ENCODE data around the gene KCNH6.

The KCNH6 gene

DNA sequence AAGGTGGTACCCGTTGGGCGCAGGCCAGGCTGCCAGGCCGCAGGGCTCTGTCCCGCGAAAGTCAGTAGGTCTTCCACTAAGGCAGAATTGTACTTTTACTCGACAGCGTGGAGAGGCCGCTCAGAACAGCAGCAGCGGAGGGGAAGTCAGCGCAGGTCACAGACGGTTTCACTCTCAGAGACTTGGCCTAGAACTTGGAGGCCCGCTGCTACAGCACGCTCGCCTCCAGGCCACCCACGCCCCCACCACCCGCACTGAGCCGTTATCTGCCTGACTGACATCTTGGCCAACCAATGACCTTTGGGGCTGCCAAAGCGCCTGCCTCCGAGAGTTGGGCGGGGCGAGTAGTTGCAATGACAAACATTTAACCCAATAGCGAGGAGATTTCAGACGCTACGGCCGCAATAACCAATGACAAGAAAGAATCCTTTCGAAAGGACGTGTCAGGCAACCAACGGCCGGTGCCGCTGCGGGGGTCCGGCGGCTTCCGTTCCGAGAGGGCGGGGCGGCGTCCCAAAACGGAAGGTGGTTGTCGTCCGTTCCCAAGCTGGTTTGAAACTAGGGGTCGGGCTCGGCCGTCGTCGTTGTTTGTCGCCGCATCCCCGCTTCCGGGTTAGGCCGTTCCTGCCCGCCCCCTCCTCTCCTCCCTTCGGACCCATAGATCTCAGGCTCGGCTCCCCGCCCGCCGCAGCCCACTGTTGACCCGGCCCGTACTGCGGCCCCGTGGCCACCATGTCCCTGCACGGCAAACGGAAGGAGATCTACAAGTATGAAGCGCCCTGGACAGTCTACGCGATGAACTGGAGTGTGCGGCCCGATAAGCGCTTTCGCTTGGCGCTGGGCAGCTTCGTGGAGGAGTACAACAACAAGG lies 27.0 kb downstream of the KCNH6 start, which contains the start of gene DCAF7:
DCAF7 (plus strand) TSS at position 532 of the 871 bp plus-strand sequence; CDS start at position 733, 201 bp downstream.
- peaks cover 44% of the 10 kb centered on the region for H3K4me1 ChIP-seq
- H3K36me3 ChIP-seq, result peaks cover 18% of the 10 kb centered on the region
- H4K20me1 ChIP-seq, result peaks cover 46% of the 10 kb centered on the region
- no peaks in the 10 kb centered on the region for H3K27me3 ChIP-seq
- peak within 1 kb of the TSS; percentile 97 for H3K4me3 ChIP-seq
- TF ChIP-seq Cebpa-rat (IDR thresholded peaks at IDR 0.05), result no peak
- H3K27ac ChIP-seq, result peak within 1 kb of the TSS; percentile 96
- H3K9ac ChIP-seq, result peak within 1 kb of the TSS; percentile 98
- H3K4me2 ChIP-seq, result peak within 1 kb of the TSS; percentile 96
- no peaks in the 10 kb centered on the region for H3K9me3 ChIP-seq

DNA sequence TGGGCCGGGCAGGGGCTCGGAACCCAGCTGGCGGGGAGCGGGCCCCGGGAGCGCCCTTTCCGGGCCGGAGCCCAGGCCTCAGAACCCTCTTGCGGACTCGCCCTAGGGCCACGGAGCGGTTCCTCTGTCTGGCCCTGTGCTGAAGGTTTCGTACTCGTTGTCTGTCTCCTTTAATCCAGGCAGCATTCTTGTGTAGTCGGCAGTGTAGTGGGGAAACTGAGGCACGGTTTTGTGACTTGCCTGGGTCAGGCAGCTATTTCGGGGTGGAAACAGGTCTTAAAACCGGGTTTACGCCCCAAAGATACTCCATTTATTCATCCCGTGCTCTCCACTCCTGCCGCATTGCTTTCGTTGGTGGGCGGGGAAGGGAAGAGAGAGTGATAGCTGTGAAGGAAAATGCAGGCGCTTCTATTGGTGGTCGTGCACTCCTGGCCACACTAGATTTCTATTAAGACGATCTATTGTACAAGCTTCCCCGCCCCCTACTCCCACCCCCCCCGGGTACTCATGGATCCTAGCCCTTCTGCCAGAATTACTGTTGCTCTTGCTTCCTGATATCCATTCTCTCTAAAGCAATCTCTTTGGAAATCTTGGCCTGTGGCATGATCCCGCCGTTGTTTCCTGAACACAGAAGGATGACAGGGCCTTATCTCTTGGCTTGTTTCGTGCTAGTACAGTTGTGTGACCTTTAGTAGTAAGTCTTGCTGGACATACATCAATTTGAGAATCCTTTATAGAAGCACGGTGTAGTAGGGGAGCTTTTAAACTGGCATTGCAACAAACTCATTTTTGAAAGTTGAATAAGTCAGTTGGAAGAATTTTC lies 27.9 kb downstream of the KCNH6 start:
- Histone ChIP-seq H3K4me3 (peak overlapping the region; percentile 97), H4K20me1 (peaks cover 55% of the 10 kb centered on the region), H3K27ac (peak overlapping the region; percentile 96), H3K9ac (peak overlapping the region; percentile 98), H3K27me3 (no peaks in the 10 kb centered on the region), H3K9me3 (no peaks in the 10 kb centered on the region), H3K4me1 (peaks cover 45% of the 10 kb centered on the region), H3K36me3 (peaks cover 27% of the 10 kb centered on the region), H3K4me2 (peak overlapping the region; percentile 96)
- no peak for TF ChIP-seq Cebpa-rat (IDR thresholded peaks at IDR 0.05)

- 0 out of 2 replicates have a peak overlapping the region, but pooled peaks have one; percentile 35 for H3K27ac ChIP-seq
- peaks cover 39% of the 10 kb centered on the region for H3K36me3 ChIP-seq
- TF ChIP-seq Cebpa-rat (IDR thresholded peaks at IDR 0.05), result no peak
- H3K27me3 ChIP-seq, result no peaks in the 10 kb centered on the region
- H3K4me1 ChIP-seq, result peaks cover 45% of the 10 kb centered on the region
- H3K4me2 ChIP-seq, result peak overlapping the region; percentile 96
- no peaks in the 10 kb centered on the region for H3K9me3 ChIP-seq
- peak overlapping the region; percentile 98 for H3K9ac ChIP-seq
- peak overlapping the region; percentile 97 for H3K4me3 ChIP-seq
- peaks cover 67% of the 10 kb centered on the region for H4K20me1 ChIP-seq
Measured at GRCh38 chr17:63552211-63552610, 29.1 kb downstream of the KCNH6 start.

DNA sequence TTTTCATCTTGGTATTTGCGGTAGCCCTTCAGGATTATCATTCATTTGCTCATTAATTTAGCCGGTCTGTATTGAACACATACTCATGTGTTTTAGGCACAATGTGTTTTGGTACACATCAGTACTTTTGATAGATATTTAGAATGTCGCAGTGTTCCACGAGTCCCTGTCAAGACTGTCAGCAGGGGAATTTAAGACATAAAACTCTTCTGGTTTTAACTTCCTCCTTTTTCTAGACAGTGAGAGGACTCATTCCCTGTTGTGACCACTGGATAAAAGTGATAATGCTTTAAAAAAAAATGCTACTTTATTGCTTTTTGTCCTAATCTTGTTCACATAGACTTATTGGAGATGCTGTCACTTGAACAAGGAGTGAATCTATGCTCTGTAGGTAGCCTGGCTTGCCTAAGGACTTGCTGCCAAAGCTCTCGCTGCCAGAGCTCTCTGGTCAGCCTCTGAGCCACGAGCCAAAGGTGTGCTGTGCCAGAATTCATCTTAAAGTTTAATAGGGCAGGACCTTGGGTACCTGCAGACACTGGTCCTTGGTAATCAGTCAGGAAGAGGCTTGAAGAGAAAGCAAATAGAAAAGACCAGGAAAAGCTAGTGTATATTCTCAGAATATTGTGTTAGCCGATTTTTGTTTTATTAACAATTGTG lies 32.5 kb downstream of the KCNH6 start:
- Histone ChIP-seq H4K20me1 (peaks cover 99% of the 10 kb centered on the region), H3K4me3 (no peak overlapping the region), H3K27me3 (no peaks in the 10 kb centered on the region), H3K4me1 (peaks cover 34% of the 10 kb centered on the region), H3K36me3 (peaks cover 45% of the 10 kb centered on the region), H3K27ac (no peak overlapping the region), H3K4me2 (no peak overlapping the region), H3K9me3 (no peaks in the 10 kb centered on the region), H3K9ac (no peak overlapping the region)
- TF ChIP-seq Cebpa-rat (IDR thresholded peaks at IDR 0.05), result no peak

DNA sequence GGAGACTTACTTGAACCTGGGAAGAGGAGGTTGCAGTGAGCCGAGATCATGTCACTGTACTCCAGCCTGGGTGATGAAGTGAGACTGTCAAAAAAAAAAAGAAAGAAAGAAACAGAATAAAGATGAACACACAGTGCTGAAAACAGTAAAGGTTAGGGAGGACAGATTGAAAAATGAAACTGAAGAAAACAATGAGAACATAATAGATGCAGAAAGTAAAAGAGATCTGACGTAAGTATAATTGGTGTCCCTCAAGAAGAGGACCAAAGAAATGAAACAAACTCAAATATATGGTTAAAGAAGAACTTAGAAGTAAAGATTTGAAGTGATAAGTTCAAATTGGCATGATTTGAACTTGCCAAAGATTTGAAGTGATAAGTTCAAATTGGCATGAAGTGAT lies 34.3 kb downstream of the KCNH6 start:
- no peak for TF ChIP-seq Cebpa-rat (IDR thresholded peaks at IDR 0.05)
- H3K36me3 ChIP-seq, result peaks cover 45% of the 10 kb centered on the region
- peaks cover 27% of the 10 kb centered on the region for H3K4me1 ChIP-seq
- H3K27ac ChIP-seq, result no peak overlapping the region
- H3K27me3 ChIP-seq, result no peaks in the 10 kb centered on the region
- H3K9ac ChIP-seq, result no peak overlapping the region
- no peaks in the 10 kb centered on the region for H3K9me3 ChIP-seq
- H3K4me2 ChIP-seq, result no peak overlapping the region
- peaks cover 99% of the 10 kb centered on the region for H4K20me1 ChIP-seq
- H3K4me3 ChIP-seq, result no peak overlapping the region

- H3K4me2 ChIP-seq, result no peak overlapping the region
- H3K27ac ChIP-seq, result no peak overlapping the region
- peaks cover 43% of the 10 kb centered on the region for H3K36me3 ChIP-seq
- no peak overlapping the region for H3K4me3 ChIP-seq
- H3K27me3 ChIP-seq, result no peaks in the 10 kb centered on the region
- no peak overlapping the region for H3K9ac ChIP-seq
- peaks cover 17% of the 10 kb centered on the region for H3K4me1 ChIP-seq
- H4K20me1 ChIP-seq, result peaks cover 98% of the 10 kb centered on the region
- H3K9me3 ChIP-seq, result no peaks in the 10 kb centered on the region
- no peak for TF ChIP-seq Cebpa-rat (IDR thresholded peaks at IDR 0.05)
Measured at GRCh38 chr17:63558441-63558840, 35.3 kb downstream of the KCNH6 start.

GRCh38 chr17:63561819-63562218 lies 38.7 kb downstream of the KCNH6 start:
- Histone ChIP-seq H3K27me3 (no peaks in the 10 kb centered on the region), H4K20me1 (peaks cover 98% of the 10 kb centered on the region), H3K4me1 (no peaks in the 10 kb centered on the region; the same call in 1 of the 2 replicates), H3K27ac (no peak overlapping the region), H3K4me2 (no peak overlapping the region), H3K9me3 (no peaks in the 10 kb centered on the region), H3K9ac (no peak overlapping the region), H3K36me3 (peaks cover 32% of the 10 kb centered on the region), H3K4me3 (no peak overlapping the region)
- no peak for TF ChIP-seq Cebpa-rat (IDR thresholded peaks at IDR 0.05)

- H3K36me3 ChIP-seq, result peaks cover 30% of the 10 kb centered on the region
- no peak for TF ChIP-seq Cebpa-rat (IDR thresholded peaks at IDR 0.05)
- H3K27ac ChIP-seq, result no peak overlapping the region
- peaks cover 98% of the 10 kb centered on the region for H4K20me1 ChIP-seq
- H3K4me1 ChIP-seq, result no peaks in the 10 kb centered on the region; the same call in 1 of the 2 replicates
- H3K4me3 ChIP-seq, result no peak overlapping the region
- no peak overlapping the region for H3K9ac ChIP-seq
- H3K27me3 ChIP-seq, result no peaks in the 10 kb centered on the region
- no peak overlapping the region for H3K4me2 ChIP-seq
- H3K9me3 ChIP-seq, result no peaks in the 10 kb centered on the region
Measured at GRCh38 chr17:63563339-63563738, 40.2 kb downstream of the KCNH6 start.

DNA sequence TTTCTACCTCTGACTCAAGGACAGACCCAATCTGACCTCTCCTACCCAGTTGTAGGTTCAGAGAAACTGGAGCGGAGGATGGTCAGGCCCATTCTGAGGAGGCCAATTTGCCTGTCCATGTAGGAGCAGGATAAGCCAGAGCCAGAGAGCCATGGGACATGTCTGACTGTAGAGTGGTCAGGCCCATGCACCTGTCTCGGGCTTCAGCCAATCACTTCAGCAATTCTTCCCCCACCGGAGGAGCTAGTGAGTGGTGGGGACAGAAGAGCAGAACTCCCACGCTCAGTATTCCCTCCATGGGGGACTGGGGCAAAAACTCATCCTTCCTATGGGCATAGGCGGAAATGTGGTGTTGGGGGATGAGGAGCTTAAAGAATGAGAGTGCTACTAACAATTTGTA lies 41.4 kb downstream of the KCNH6 start:
- H4K20me1 ChIP-seq, result peaks cover 98% of the 10 kb centered on the region
- no peak overlapping the region for H3K4me3 ChIP-seq
- H3K4me2 ChIP-seq, result no peak overlapping the region
- no peak for TF ChIP-seq Cebpa-rat (IDR thresholded peaks at IDR 0.05)
- H3K9me3 ChIP-seq, result no peaks in the 10 kb centered on the region
- H3K4me1 ChIP-seq, result no peaks in the 10 kb centered on the region; the same call in 1 of the 2 replicates
- peaks cover 41% of the 10 kb centered on the region for H3K36me3 ChIP-seq
- H3K9ac ChIP-seq, result no peak overlapping the region
- no peak overlapping the region for H3K27ac ChIP-seq
- no peaks in the 10 kb centered on the region for H3K27me3 ChIP-seq
